HG02610 (cell line): ENCODE measurements around the gene RPUSD3.

ENCODE experiments used
- ATAC-seq: cut with Tn5 transposase; IDR thresholded peaks from one replicate; pipeline ENCODE4 v1.9.1; 2021; ENCODE audit warnings: mild to moderate bottlenecking, moderate library complexity; ENCODE audit not compliant: unreplicated experiment

The RPUSD3 gene

GRCh38 chr3:9834520-9835380 lies 9.1 kb downstream of the RPUSD3 start:
- no peak for ATAC-seq

GRCh38 chr3:9833078-9833477 lies 10.7 kb downstream of the RPUSD3 start:
- no peak for ATAC-seq

- no peak for ATAC-seq
Observed at GRCh38 chr3:9831253-9831652, 12.6 kb downstream of the RPUSD3 start.

- no peak for ATAC-seq
Observed at GRCh38 chr3:9828801-9829755, 14.7 kb downstream of the RPUSD3 start.

GRCh38 chr3:9826815-9827573 lies 16.8 kb downstream of the RPUSD3 start:
- no peak for ATAC-seq

GRCh38 chr3:9825451-9826040 lies 18.3 kb downstream of the RPUSD3 start:
- ATAC-seq: no peak

- no peak for ATAC-seq
Observed at GRCh38 chr3:9820946-9821345, 22.9 kb downstream of the RPUSD3 start.

- no peak for ATAC-seq
Observed at GRCh38 chr3:9820543-9820942, 23.3 kb downstream of the RPUSD3 start.

GRCh38 chr3:9818666-9819335 lies 25.0 kb downstream of the RPUSD3 start:
- ATAC-seq: no peak

- no peak for ATAC-seq
Observed at GRCh38 chr3:9817436-9817835, 26.4 kb downstream of the RPUSD3 start.

GRCh38 chr3:9815986-9816385 lies 27.8 kb downstream of the RPUSD3 start:
- ATAC-seq: no peak

- no peak for ATAC-seq
Observed at GRCh38 chr3:9812870-9813483, 30.8 kb downstream of the RPUSD3 start.

GRCh38 chr3:9810846-9811245 lies 33.0 kb downstream of the RPUSD3 start:
- no peak for ATAC-seq

GRCh38 chr3:9810433-9810770 lies 33.4 kb downstream of the RPUSD3 start:
- no peak for ATAC-seq

GRCh38 chr3:9809615-9810432 lies 34.0 kb downstream of the RPUSD3 start, which contains the start of gene TTLL3:
TTLL3 (plus strand) TSS chr3:9810262; CDS start chr3:9810662, 400 bp downstream.
- peak; percentile 37 for ATAC-seq

GRCh38 chr3:9809239-9809614 lies 34.6 kb downstream of the RPUSD3 start:
- peak; percentile 19 for ATAC-seq

GRCh38 chr3:9808345-9809037 lies 35.3 kb downstream of the RPUSD3 start:
- peak; percentile 40 for ATAC-seq

- ATAC-seq: no peak
Observed at GRCh38 chr3:9807981-9808344, 35.8 kb downstream of the RPUSD3 start.
